ENCODE measurements around the gene TEAD1. TPM values are rescaled to one million over a fixed set of nuclear protein-coding genes. Genes with fewer than 3 reads are reported as not detected.

TEAD1 gene
- total and polyA plus RNA-seq, 9 of the 15 experiments (the other 6 are each of a cell fraction or from before 2014, with no cell fraction given), result 1.7 to 17.7 (median 10.8) TPM

DNA sequence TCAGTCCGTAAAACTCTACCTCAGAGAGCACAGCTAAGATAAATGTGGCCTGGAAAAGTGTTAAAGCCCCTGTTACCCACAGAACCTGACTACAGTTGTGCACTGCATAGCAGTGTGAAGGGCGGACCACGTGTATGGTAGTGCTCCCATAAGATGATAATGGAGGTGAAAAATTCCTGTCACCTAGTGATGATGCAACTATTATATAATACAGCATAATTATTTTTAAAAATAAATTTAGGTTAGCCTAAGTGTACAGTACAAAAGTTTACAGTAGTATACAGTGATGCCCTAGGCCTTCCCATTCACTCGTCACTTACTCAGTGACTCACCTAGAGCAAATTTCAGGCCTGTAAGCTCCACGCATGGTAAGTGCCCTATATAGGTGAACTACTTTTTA lies 258.3 kb downstream of the TEAD1 start:
- no peak overlapping the region for H3K4me2 ChIP-seq (ENCODE audit: insufficient read depth, low read length)
- peaks cover 18% of the 10 kb centered on the region; the same call in 2 of the 3 replicates for H3K36me3 ChIP-seq (ENCODE audit: control insufficient read depth, insufficient read depth, low read length)
- POLR2A ChIA-PET, result no interaction called here
- H3K4me3 ChIP-seq, result no peak overlapping the region
- WGBS (ENCODE audit: insufficient coverage, low coverage, missing lambda C conversion rate), result 89% methylated on average over 5 of the region's 5 CpGs
- FAIRE-seq, result no peak
- no peak overlapping the region for H3K9ac ChIP-seq (ENCODE audit: insufficient read depth in 1 of 2, low read depth in 2 of 2, low read length in 2 of 2)
- H3K79me2 ChIP-seq (ENCODE audit: control insufficient read depth, insufficient read depth, low read length), result no peaks in the 10 kb centered on the region
- CTCF ChIA-PET (ENCODE audit: low intra/inter-chr PET ratio), result no interaction called here
- no peaks in the 10 kb centered on the region for H3K27me3 ChIP-seq (ENCODE audit: control insufficient read depth in 2 of 2, insufficient read depth in 2 of 2, low read length in 2 of 2)
- H2AFZ ChIP-seq (ENCODE audit: low read depth, low read length), result no peak overlapping the region
- no peaks in the 10 kb centered on the region for H3K9me1 ChIP-seq (ENCODE audit: control insufficient read depth, insufficient read depth, low read length)
- H3K4me1 ChIP-seq (replicated peaks in 1 of 2; ENCODE audit: control insufficient read depth in 2 of 2, insufficient read depth in 2 of 2, low read length in 2 of 2), result no peaks in the 10 kb centered on the region
- H3K27ac ChIP-seq (ENCODE audit: extremely low read depth, low read depth, low read length), result no peak overlapping the region
- no peaks in the 10 kb centered on the region for H3K9me3 ChIP-seq (replicated peaks; ENCODE audit: control insufficient read depth, insufficient read depth, low read depth, low read length)
- BruUV-seq (replicated peaks), result no TSS peak
- no peak for DNase-seq (ENCODE audit: extremely low read depth in 1 of 4, low spot score in 3 of 4)
- in situ Hi-C loops (cut with MboI), result no loop called here
- ATAC-seq, result no peak
- no peaks in the 10 kb centered on the region for H4K20me1 ChIP-seq (replicated peaks; ENCODE audit: control insufficient read depth, insufficient read depth, low read length)
- no peak for TF ChIP-seq CEBPG (CRISPR knock-in tag; IDR thresholded peaks at IDR 0.05)
- peak in 1 of 2 experiments; percentile 51; a peak in 1 of 4 replicates for TF ChIP-seq CEBPG (tag; conservative IDR thresholded peaks at IDR 0.05 in 1 of 2, IDR thresholded peaks at IDR 0.05 in 1 of 2)
- TF ChIP-seq, protein P1, sequence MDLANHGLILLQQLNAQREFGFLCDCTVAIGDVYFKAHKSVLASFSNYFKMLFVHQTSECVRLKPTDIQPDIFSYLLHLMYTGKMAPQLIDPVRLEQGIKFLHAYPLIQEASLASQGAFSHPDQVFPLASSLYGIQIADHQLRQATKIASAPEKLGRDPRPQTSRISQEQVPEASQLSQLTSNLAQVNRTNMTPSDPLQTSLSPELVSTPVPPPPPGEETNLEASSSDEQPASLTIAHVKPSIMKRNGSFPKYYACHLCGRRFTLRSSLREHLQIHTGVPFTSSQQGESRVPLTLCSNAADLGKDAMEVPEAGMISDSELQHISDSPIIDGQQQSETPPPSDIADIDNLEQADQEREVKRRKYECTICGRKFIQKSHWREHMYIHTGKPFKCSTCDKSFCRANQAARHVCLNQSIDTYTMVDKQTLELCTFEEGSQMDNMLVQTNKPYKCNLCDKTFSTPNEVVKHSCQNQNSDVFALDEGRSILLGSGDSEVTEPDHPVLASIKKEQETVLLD (IDR thresholded peaks at IDR 0.05), result no peak
- TF ChIP-seq, protein P2, sequence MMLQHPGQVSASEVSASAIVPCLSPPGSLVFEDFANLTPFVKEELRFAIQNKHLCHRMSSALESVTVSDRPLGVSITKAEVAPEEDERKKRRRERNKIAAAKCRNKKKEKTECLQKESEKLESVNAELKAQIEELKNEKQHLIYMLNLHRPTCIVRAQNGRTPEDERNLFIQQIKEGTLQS (IDR thresholded peaks at IDR 0.05), result peak; percentile 57; the same call in 1 of the 2 replicates
- TF ChIP-seq, protein P2 (CRISPR knock-in tag; conservative IDR thresholded peaks at IDR 0.05), result no peak
- intact Hi-C loops (cut with micrococcal nuclease), result no loop called here
